ENCODE measurements around the gene LIAS. TPM values are rescaled to one million over a fixed set of nuclear protein-coding genes. Genes with fewer than 3 reads are reported as not detected.

LIAS gene
- total and polyA plus RNA-seq, 2 donors (not counting 1 experiment from before 2014, with no cell fraction given): 12.0 to 20.9 TPM

- Histone ChIP-seq H3K27me3 (replicated peaks in 1 of 4; ENCODE audit: control extremely low read depth in 1 of 4, control insufficient read depth in 3 of 4, insufficient read depth in 4 of 4, low read length in 3 of 4) (no peaks in the 10 kb centered on the region), H3K79me2 (ENCODE audit: control insufficient read depth, insufficient read depth, low read length) (no peaks in the 10 kb centered on the region), H2AFZ (ENCODE audit: insufficient read depth, low read depth, low read length, poor library complexity, severe bottlenecking) (no peak overlapping the region), H4K20me1 (ENCODE audit: control insufficient read depth, insufficient read depth, low read length, poor library complexity, severe bottlenecking) (no peaks in the 10 kb centered on the region), H3K9me3 (ENCODE audit: control extremely low read depth in 1 of 3, control insufficient read depth in 2 of 3, insufficient read depth in 1 of 3, low read length in 2 of 3) (no peaks in the 10 kb centered on the region), H3K4me3 (ENCODE audit: control extremely low read depth in 1 of 5, extremely low read depth in 1 of 5, insufficient read depth in 1 of 5, low read depth in 2 of 5, low read length in 4 of 5) (no peak overlapping the region), H3K36me3 (replicated peaks in 1 of 2; ENCODE audit: control extremely low read depth in 1 of 2, control insufficient read depth in 1 of 2, extremely low read depth in 1 of 2, insufficient read depth in 2 of 2, low read length in 1 of 2) (peaks cover 8 to 17% of the 10 kb centered on the region in 2 experiments), H3K4me2 (replicated peaks; ENCODE audit: low read depth, low read length, poor library complexity, severe bottlenecking) (no peak overlapping the region), H3K27ac (ENCODE audit: low read length in 2 of 2) (no peak overlapping the region), H3K4me1 (ENCODE audit: control insufficient read depth in 2 of 2, insufficient read depth in 2 of 2, low read length in 2 of 2) (no peaks in the 10 kb centered on the region), H3K9ac (ENCODE audit: low read length) (no peak overlapping the region)
- no CpG with 5 or more reads among the region's 1 CpG for WGBS (ENCODE audit: insufficient coverage)
- H3K4me1 Mint-ChIP-seq: no peaks in the 10 kb centered on the region
- ChIA-PET CTCF (interaction anchor here (1.3 kb wide), 1 partner anchor 29 kb away, joined by 3 read pairs; no protein-coding TSS in a partner anchor), POLR2A (no interaction called here)
- DNase-seq (no peak), ATAC-seq (ENCODE audit: low read depth) (no peak)
- no peak overlapping the region for H3K27ac Mint-ChIP-seq
- no peaks in the 10 kb centered on the region for H3K27me3 Mint-ChIP-seq
- no peak overlapping the region for H3K4me3 Mint-ChIP-seq
- TF ChIP-seq CTCF (IDR thresholded peaks at IDR 0.05): no peak
- TF ChIP-seq EZH2 (IDR thresholded peaks at IDR 0.05; ENCODE audit: borderline replicate concordance, insufficient read depth, low read depth, low read length, poor library complexity, severe bottlenecking): no peak
- intact Hi-C loops (cut with micrococcal nuclease): no loop called here
- no peaks in the 10 kb centered on the region for H3K9me3 Mint-ChIP-seq (ENCODE audit: insufficient read depth)
Observed at GRCh38 chr4:39497909-39498726, 39.3 kb downstream of the LIAS start.

GRCh38 chr4:39498727-39499020, 39.8 kb downstream of the LIAS start:
- H3K27ac Mint-ChIP-seq: no peak overlapping the region
- ChIA-PET POLR2A (no interaction called here), CTCF (interaction anchor here (1.3 kb wide), 1 partner anchor 29 kb away, joined by 3 read pairs; no protein-coding TSS in a partner anchor)
- intact Hi-C loops (cut with micrococcal nuclease): no loop called here
- DNase-seq: no peak
- Histone ChIP-seq H3K9ac (ENCODE audit: low read length) (no peak overlapping the region), H3K9me3 (ENCODE audit: control extremely low read depth in 1 of 3, control insufficient read depth in 2 of 3, insufficient read depth in 1 of 3, low read length in 2 of 3) (no peaks in the 10 kb centered on the region), H3K36me3 (replicated peaks in 1 of 2; ENCODE audit: control extremely low read depth in 1 of 2, control insufficient read depth in 1 of 2, extremely low read depth in 1 of 2, insufficient read depth in 2 of 2, low read length in 1 of 2) (peaks cover 10 to 22% of the 10 kb centered on the region in 2 experiments), H4K20me1 (ENCODE audit: control insufficient read depth, insufficient read depth, low read length, poor library complexity, severe bottlenecking) (no peaks in the 10 kb centered on the region), H3K4me2 (replicated peaks; ENCODE audit: low read depth, low read length, poor library complexity, severe bottlenecking) (no peak overlapping the region), H2AFZ (ENCODE audit: insufficient read depth, low read depth, low read length, poor library complexity, severe bottlenecking) (no peak overlapping the region), H3K4me3 (ENCODE audit: control extremely low read depth in 1 of 5, extremely low read depth in 1 of 5, insufficient read depth in 1 of 5, low read depth in 2 of 5, low read length in 4 of 5) (no peak overlapping the region), H3K79me2 (ENCODE audit: control insufficient read depth, insufficient read depth, low read length) (no peaks in the 10 kb centered on the region), H3K27me3 (replicated peaks in 1 of 4; ENCODE audit: control extremely low read depth in 1 of 4, control insufficient read depth in 3 of 4, insufficient read depth in 4 of 4, low read length in 3 of 4) (no peaks in the 10 kb centered on the region), H3K4me1 (ENCODE audit: control insufficient read depth in 2 of 2, insufficient read depth in 2 of 2, low read length in 2 of 2) (no peaks in the 10 kb centered on the region), H3K27ac (ENCODE audit: low read length in 2 of 2) (no peak overlapping the region)
- no peaks in the 10 kb centered on the region for H3K27me3 Mint-ChIP-seq
- H3K4me1 Mint-ChIP-seq: no peaks in the 10 kb centered on the region
- no peaks in the 10 kb centered on the region for H3K9me3 Mint-ChIP-seq (ENCODE audit: insufficient read depth)
- no peak overlapping the region for H3K4me3 Mint-ChIP-seq
- no peak for ATAC-seq (ENCODE audit: low read depth)
- TF ChIP-seq CTCF (IDR thresholded peaks at IDR 0.05): no peak
- TF ChIP-seq EZH2 (IDR thresholded peaks at IDR 0.05; ENCODE audit: borderline replicate concordance, insufficient read depth, low read depth, low read length, poor library complexity, severe bottlenecking): no peak
